Activated CD4-positive, CD25-positive, alpha-beta regulatory T cell (primary cell): Measurements from ENCODE around the gene TRMU.
"Not testable (repeated sequence)": the region's sequence is repeated elsewhere in the genome, so short reads cannot be mapped to it uniquely, and the experiment has no call there.

Source experiments
- DNase-seq, 4 experiments: peaks; one replicate each; lab custom pipeline; 2025; lab: John Stamatoyannopoulos, UW

TRMU gene

DNA sequence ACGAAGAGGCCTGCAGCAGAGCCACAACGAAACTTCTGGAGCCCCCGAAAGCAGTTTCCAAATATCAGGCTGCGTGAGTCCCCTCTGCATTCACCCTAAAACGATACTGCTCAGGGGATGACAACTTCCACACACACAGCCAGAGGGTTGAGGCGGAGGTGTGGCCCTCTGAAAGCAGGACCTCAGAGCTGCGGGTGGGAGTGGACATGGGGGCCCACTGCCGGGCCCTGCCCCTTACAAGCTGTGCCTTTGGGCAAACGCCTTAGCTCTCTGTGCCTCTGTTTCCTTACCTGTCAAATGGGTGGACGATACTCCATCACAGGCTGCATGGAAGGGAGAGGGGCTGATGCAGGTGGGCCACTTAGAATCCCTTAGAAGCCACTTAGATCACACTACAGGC lies 53.1 kb downstream of the TRMU start:
- DNase-seq: no peak

DNA sequence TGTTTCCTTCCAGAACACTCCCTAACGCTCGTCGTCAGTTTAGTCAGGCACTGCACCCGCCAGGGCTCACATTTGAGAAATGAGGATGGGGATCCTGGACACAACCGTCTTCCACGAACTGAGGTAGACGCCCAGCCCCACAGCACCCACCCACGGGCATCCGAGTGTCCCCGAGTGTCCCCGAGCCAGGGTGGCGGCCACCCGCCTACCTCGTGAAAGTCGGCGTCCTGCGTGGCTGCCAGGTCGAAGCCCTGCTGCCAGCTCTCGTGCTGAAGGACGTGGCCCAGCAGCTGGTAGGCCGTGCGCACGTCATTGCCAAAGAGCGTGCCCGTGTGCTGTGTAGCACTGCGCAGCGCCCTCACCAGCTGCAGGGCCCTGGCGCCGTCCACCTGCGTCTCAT lies 53.6 kb downstream of the TRMU start:
- no peak for DNase-seq

GRCh38 chr22:46390105-46390651 lies 54.7 kb downstream of the TRMU start:
- no peak for DNase-seq

DNA sequence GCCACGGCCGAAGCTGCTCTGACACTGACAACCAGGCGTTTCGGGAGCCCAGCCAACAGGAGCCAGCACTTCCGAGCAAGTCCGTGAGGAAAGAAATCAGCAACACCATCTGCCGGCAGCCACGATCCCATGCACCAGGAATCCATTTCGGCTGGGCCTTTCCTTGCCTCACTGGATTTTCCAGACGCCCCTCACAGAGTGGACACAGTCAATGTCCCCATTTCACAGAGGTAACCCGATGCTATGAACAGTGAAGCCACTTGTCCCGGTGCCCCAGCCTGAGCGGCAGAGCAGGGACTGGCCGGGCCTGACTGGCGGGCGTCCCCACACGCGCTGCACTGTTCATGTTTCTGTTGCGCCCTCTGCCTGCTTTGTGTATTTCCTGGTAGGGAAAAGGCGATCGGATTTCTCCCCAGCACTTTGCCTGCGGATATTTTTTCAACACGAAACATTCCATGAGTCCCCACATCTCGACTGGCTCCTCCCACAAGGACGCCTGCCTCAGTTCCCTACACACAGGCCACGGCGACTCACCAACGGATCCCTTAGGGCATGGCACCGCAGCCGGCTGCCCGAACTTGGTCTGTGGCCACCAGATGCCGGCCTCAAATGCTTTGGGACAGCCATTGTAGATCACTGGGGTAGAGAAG lies 55.3 kb downstream of the TRMU start:
- DNase-seq: no peak

- no peak for DNase-seq
These were observed 56.1 kb downstream of the TRMU start for GRCh38 chr22:46391486-46392136.

DNA sequence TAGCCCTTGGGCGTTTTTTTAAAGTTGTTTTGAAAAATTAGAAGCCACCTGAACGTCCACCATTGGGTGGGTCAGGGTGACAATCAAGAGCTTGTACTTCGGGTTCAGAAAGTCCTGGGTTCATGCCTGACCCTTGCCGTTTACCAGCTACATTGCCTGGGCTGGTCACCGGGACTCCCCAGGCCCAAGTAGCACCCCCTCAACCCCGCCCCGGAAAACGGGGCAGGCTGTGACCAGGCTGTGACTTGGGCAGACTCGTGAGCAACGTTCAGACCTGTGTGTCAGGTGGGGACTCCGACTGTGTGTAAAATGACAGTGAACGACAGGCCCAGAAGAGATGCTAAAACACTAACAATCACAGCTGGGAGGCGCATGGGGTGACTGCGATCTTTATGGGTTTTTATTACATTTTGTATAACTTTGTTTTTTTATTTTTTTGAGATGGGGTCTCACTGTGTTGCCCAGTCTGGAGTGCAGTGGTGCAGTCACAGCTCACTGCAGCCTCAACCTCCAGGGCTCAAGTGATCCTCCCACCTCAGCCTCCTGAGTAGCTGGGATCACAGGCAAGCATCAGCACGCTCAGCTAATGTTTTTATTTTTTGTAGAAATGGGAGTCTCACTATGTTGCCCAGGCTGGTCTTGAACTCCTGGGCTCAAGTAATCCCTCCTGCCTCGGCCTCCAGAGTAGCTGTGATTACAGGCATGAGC lies 56.8 kb downstream of the TRMU start:
- DNase-seq: no peak

- no peak for DNase-seq
These were observed 58.4 kb downstream of the TRMU start for GRCh38 chr22:46393873-46394272.

DNA sequence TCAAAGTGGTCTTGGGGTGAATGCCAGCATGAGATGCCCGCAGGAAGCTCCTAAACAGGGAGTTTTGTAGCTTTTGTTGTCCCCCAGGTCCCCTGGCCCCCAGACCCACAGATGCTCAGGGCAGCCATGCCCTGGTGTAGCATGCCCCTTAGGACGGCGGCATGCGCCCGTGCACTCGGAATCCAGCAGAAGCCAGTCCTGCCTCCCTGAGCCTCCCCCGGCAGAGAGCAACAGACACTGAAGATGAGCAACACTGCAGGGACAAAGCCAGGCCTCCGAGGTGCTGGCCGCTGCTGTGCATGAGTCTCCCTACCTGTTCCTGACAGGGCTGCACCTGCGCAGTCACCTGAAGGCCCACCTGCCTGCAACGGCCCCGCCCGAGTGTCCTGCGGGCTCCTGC lies 59.1 kb downstream of the TRMU start:
- DNase-seq: no peak

DNA sequence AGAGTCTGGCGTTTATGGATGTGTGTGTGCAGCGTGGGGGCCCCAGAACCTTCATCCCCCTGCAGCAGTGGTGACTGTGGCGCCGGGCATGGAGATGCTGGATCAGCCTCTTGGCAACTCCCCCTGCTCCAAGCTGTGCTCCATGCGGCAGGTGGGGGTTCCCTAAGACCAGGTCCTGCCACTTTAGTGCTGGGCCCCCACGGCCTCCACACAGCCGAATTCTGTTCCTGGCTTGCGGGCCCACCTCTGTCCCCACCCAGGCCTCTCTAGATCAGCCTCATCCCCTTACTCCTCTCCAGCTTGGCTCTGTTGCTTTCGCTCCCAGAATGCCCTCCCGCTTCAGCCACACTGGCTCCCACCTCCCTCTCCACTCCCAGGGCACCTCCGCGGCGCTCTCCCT lies 59.6 kb downstream of the TRMU start:
- DNase-seq: no peak

- DNase-seq: not testable (repeated sequence)
These were observed 61.5 kb downstream of the TRMU start for GRCh38 chr22:46397049-46397448.

GRCh38 chr22:46397514-46397913 lies 62.0 kb downstream of the TRMU start:
- no peak for DNase-seq

DNA sequence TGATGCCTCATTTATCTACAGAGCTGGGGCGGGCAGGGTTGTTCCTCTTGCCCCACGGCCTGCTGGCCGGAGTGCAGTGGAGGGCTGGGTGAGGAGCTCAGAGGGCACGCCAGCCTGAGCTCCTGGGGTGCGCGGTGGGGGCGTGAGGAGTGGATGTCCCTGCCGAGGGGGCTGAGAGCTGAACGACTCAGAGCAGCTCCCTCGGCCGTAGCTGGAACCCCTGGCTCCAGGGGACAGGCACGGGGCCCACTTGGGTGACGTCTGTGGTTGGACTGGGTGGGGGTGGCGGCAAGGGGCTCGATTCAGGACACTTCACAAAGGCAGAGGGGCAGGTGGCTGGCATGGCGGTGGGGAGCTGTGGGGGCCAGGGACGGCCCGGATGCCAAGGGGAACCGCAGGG lies 62.4 kb downstream of the TRMU start:
- DNase-seq: no peak

GRCh38 chr22:46399251-46400024 lies 63.9 kb downstream of the TRMU start:
- DNase-seq: no peak

GRCh38 chr22:46401370-46401769 lies 65.9 kb downstream of the TRMU start:
- DNase-seq: no peak

DNA sequence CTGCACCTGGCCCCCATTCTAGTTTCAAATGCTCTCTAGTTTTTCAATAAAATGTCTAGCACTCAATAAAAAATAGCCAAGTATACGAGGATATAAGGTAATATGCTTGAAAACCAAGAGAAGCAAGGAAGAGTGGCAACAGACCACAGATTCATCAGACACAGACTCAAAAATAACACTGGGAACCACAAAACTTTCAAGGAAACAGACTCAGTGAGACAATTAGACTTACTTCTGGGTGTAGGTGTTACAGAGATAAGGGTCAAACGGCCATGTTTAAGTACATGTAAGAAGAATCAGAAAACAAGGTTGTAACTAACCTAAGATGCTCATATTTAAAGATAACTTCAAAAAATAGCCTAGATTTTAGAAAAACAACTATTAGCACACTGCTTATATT lies 67.0 kb downstream of the TRMU start:
- DNase-seq: no peak

GRCh38 chr22:46403880-46404279 lies 68.4 kb downstream of the TRMU start:
- DNase-seq: not testable (repeated sequence)

- no peak for DNase-seq
These were observed 70.4 kb downstream of the TRMU start for GRCh38 chr22:46405901-46406300.

GRCh38 chr22:46406349-46406748 lies 70.8 kb downstream of the TRMU start:
- no peak for DNase-seq

DNA sequence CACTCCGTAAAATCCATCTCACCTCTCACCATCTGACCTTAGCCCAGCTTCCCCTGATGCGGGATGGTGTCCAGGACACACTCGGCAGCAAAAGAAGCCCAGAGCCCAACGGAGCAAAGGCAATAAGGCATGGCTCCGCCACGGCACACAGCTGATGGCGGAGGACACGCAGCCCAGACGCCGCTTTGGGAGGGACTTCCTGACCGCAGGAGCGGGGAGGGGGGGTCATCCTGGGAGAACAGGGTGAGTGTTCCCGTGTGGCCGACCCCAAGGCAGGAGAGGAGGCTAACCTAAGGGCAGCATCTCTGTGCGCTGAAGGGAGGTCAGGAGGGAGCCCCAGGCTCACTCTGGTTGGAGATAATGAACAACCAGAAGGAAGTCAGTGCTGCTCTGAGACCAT lies 71.3 kb downstream of the TRMU start:
- no peak for DNase-seq
